ENCODE results near the gene OR8K1. TPM values are rescaled to one million over a fixed set of nuclear protein-coding genes. Genes with fewer than 3 reads are reported as not detected.

OR8K1 gene
- total RNA-seq (not detected), polyA plus RNA-seq (not detected)
- long read RNA-seq, donor 1, result 0 reads
- long read RNA-seq, donor 2, result 0 reads
- long read RNA-seq, donor 3, partial matches to known transcripts, result 0 of 1 reads
- long read RNA-seq, donor 3, other reads (novel, unspliced or antisense), result 0 of 1 reads
- long read RNA-seq, donor 4, result 0 reads
- long read RNA-seq, donor 5, result 0 reads
- long read RNA-seq, donor 6, result 0 reads
- long read RNA-seq, donor 7, result 0 reads
- long read RNA-seq, donor 8, result 0 reads
- long read RNA-seq, donor 9, result 0 reads
- long read RNA-seq, donor 10, result 0 reads

DNA sequence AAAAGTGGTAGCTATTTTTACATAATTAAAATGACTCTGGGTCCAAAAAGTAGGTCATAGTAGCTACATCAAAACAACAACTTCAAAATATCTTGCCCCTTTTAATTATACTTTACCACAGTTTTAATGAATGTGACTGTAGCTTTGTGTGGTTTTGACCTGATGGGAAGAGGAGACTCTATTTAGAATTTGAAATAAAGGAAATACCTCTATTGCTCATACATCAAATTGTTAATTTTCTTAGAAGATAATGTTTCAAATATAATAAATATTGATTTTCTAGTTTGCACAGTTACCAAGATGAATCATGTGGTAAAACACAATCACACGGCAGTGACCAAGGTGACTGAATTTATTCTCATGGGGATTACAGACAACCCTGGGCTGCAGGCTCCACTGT is at the start of gene OR8K1:
Gene OR8K1, plus strand, starts transcription at position 301 of the 400 bp plus-strand sequence. Its CDS starts 0 bp downstream, at position 301.
- Histone ChIP-seq H3K9me3 (replicated peaks in 1 of 3) (no peaks in the 10 kb centered on the region), H3K27me3 (no peaks in the 10 kb centered on the region), H3K36me3 (replicated peaks in 1 of 2) (no peaks in the 10 kb centered on the region), H3K4me1 (replicated peaks in 1 of 2) (no peaks in the 10 kb centered on the region), H3K27ac (no peak within 1 kb of the TSS), H3K4me3 (no peak within 1 kb of the TSS)
- 58 to 89% (median 82%) methylated on average over 1 of the region's 1 CpG for WGBS, 4 donors
- no peak for TF ChIP-seq POLR2A (IDR thresholded peaks at IDR 0.05)
- TF ChIP-seq, protein P1, sequence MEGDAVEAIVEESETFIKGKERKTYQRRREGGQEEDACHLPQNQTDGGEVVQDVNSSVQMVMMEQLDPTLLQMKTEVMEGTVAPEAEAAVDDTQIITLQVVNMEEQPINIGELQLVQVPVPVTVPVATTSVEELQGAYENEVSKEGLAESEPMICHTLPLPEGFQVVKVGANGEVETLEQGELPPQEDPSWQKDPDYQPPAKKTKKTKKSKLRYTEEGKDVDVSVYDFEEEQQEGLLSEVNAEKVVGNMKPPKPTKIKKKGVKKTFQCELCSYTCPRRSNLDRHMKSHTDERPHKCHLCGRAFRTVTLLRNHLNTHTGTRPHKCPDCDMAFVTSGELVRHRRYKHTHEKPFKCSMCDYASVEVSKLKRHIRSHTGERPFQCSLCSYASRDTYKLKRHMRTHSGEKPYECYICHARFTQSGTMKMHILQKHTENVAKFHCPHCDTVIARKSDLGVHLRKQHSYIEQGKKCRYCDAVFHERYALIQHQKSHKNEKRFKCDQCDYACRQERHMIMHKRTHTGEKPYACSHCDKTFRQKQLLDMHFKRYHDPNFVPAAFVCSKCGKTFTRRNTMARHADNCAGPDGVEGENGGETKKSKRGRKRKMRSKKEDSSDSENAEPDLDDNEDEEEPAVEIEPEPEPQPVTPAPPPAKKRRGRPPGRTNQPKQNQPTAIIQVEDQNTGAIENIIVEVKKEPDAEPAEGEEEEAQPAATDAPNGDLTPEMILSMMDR (IDR thresholded peaks at IDR 0.05), result no peak
- intact Hi-C loops (cut with DNase I), result no loop called here
- no peak for DNase-seq

DNA sequence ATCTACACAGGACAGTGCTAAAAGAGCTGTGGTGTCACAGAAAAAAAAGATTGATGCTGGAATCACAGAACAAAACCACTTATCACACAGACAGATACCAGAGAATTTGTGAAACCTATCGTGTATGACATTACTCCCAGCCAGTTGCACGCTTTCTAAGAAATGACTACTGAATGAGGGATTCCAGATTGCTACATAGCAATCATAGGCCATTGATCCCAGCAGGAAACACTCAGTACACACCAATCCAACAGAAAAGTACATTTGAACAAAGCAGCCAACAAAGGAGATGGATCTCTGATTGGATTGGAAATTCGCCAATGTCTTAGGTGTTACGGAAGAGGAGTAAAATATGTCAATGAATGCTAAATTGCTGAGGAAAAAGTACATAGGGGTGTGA is 48.9 kb upstream of the OR8K1 start:
- intact Hi-C loops (cut with DNase I), result no loop called here
- no peak overlapping the region for H3K27ac ChIP-seq

DNA sequence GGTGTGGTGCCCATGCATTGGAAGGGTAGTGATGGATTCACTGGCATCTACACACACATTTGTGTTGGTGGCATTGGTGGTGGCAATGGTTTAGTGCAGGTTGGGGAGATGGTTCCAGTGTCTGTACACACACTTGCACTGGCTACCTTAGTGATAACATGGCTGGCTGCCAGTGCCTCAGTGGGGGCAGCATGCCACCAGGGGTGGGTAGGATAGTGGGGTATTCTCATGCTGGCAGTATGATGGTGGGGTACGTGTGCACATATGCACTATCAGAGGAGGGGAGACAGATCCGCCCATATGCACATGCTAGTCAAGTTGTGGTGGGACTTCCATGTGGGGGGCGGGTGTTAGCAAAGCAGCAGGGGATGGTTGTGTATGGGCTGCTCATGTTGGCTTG is 38.0 kb upstream of the OR8K1 start:
- WGBS, 4 donors, result 71 to 86% (median 82%) methylated on average over 1 to 3 of the region's 3 CpGs
- Histone ChIP-seq H3K4me3 (no peak overlapping the region), H3K4me1 (replicated peaks in 1 of 2) (no peaks in the 10 kb centered on the region), H3K27me3 (no peaks in the 10 kb centered on the region), H3K9me3 (replicated peaks in 1 of 3) (no peaks in the 10 kb centered on the region), H3K36me3 (replicated peaks in 1 of 2) (no peaks in the 10 kb centered on the region), H3K27ac (no peak overlapping the region)
- intact Hi-C loops (cut with DNase I), result no loop called here
- TF ChIP-seq, protein P1 (IDR thresholded peaks at IDR 0.05), result no peak
- no peak for TF ChIP-seq POLR2A (IDR thresholded peaks at IDR 0.05)
- no peak for DNase-seq

More for the DNA sequence above, 48.9 kb upstream of the OR8K1 start:
- no peak for DNase-seq
- Histone ChIP-seq H3K36me3 (replicated peaks in 1 of 2) (no peaks in the 10 kb centered on the region), H3K27me3 (no peaks in the 10 kb centered on the region), H3K9me3 (replicated peaks in 1 of 3) (no peaks in the 10 kb centered on the region), H3K4me1 (replicated peaks in 1 of 2) (no peaks in the 10 kb centered on the region), H3K4me3 (no peak overlapping the region)
- WGBS, 4 donors, result 70 to 89% (median 73%) methylated on average over 4 of the region's 4 CpGs
- no peak for TF ChIP-seq POLR2A (IDR thresholded peaks at IDR 0.05)
- TF ChIP-seq, protein P1 (IDR thresholded peaks at IDR 0.05), result no peak

DNA sequence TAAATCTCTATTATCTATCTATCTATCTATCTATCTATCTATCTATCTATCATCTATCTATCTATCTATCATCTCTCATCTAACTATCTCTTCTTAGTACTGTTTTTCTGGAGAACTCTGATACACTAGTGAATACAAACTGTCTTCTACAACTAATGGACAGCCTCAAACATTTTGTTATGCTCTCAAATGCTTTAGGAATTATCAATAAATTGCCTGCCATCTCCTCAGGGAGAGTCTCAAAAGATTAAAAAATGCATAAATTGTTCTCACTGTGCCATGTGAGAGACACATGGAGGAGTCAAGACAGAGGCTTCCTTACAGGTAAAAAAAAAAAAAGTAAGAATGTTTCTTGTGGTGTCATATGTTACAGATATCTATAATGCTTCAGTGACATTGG is 31.0 kb upstream of the OR8K1 start, which contains the start of gene OR8K3:
Gene OR8K3, plus strand, starts transcription at position 301 of the 400 bp plus-strand sequence. CDS start 3,163 bp downstream, outside the sequence.
- no peak within 1 kb of the TSS for H3K27ac ChIP-seq
- intact Hi-C loops (cut with DNase I), result no loop called here
- no peaks in the 10 kb centered on the region for H3K4me1 ChIP-seq (replicated peaks in 1 of 2)
- TF ChIP-seq, protein P1 (IDR thresholded peaks at IDR 0.05), result no peak
- TF ChIP-seq POLR2A (IDR thresholded peaks at IDR 0.05), result no peak
- no peaks in the 10 kb centered on the region for H3K36me3 ChIP-seq (replicated peaks in 1 of 2)
- no peak for DNase-seq
- H3K27me3 ChIP-seq, result no peaks in the 10 kb centered on the region
- H3K4me3 ChIP-seq, result no peak within 1 kb of the TSS
- H3K9me3 ChIP-seq (replicated peaks in 1 of 3), result no peaks in the 10 kb centered on the region
